Measurements from ENCODE around the gene ARHGAP12.

The ARHGAP12 gene

GRCh38 chr10:31765541-31765940, 163.1 kb downstream of the ARHGAP12 start:
- H3K9me3 ChIP-seq (ENCODE audit: severe bottlenecking): no peaks in the 10 kb centered on the region
- no peak for TF ChIP-seq CTCF (IDR thresholded peaks at IDR 0.05; ENCODE audit: poor library complexity, severe bottlenecking)
- ATAC-seq (ENCODE audit: low read depth) (no peak), DNase-seq (ENCODE audit: low spot score) (no peak)
- H3K27me3 ChIP-seq (ENCODE audit: insufficient read depth, poor library complexity, severe bottlenecking): no peaks in the 10 kb centered on the region
- H3K36me3 ChIP-seq (ENCODE audit: low read depth): no peaks in the 10 kb centered on the region
- no peak overlapping the region for H3K27ac ChIP-seq (ENCODE audit: poor library complexity, severe bottlenecking)
- peaks cover 16% of the 10 kb centered on the region for H3K4me1 ChIP-seq (ENCODE audit: insufficient read depth, poor library complexity, severe bottlenecking)
- H3K4me3 ChIP-seq (ENCODE audit: severe bottlenecking): no peak overlapping the region

- no peak overlapping the region for H3K27ac ChIP-seq (ENCODE audit: poor library complexity, severe bottlenecking)
- no peaks in the 10 kb centered on the region for H3K36me3 ChIP-seq (ENCODE audit: low read depth)
- ATAC-seq (ENCODE audit: low read depth): no peak
- no peak overlapping the region for H3K4me3 ChIP-seq (ENCODE audit: severe bottlenecking)
- no peaks in the 10 kb centered on the region for H3K9me3 ChIP-seq (ENCODE audit: severe bottlenecking)
- no peak for DNase-seq (ENCODE audit: low spot score)
- H3K4me1 ChIP-seq (ENCODE audit: insufficient read depth, poor library complexity, severe bottlenecking): peaks cover 18% of the 10 kb centered on the region
- no peaks in the 10 kb centered on the region for H3K27me3 ChIP-seq (ENCODE audit: insufficient read depth, poor library complexity, severe bottlenecking)
- TF ChIP-seq CTCF (IDR thresholded peaks at IDR 0.05; ENCODE audit: poor library complexity, severe bottlenecking): no peak
These were observed 166.3 kb downstream of the ARHGAP12 start for GRCh38 chr10:31762316-31762715.

GRCh38 chr10:31761156-31761555, 167.5 kb downstream of the ARHGAP12 start:
- H3K27me3 ChIP-seq (ENCODE audit: insufficient read depth, poor library complexity, severe bottlenecking): no peaks in the 10 kb centered on the region
- no peaks in the 10 kb centered on the region for H3K36me3 ChIP-seq (ENCODE audit: low read depth)
- H3K27ac ChIP-seq (ENCODE audit: poor library complexity, severe bottlenecking): peak overlapping the region; percentile 75
- ATAC-seq (ENCODE audit: low read depth) (no peak), DNase-seq (ENCODE audit: low spot score) (no peak)
- H3K4me1 ChIP-seq (ENCODE audit: insufficient read depth, poor library complexity, severe bottlenecking): peaks cover 18% of the 10 kb centered on the region
- no peaks in the 10 kb centered on the region for H3K9me3 ChIP-seq (ENCODE audit: severe bottlenecking)
- TF ChIP-seq CTCF (IDR thresholded peaks at IDR 0.05; ENCODE audit: poor library complexity, severe bottlenecking): no peak
- H3K4me3 ChIP-seq (ENCODE audit: severe bottlenecking): no peak overlapping the region

GRCh38 chr10:31760674-31761081, 168.0 kb downstream of the ARHGAP12 start:
- Histone ChIP-seq H3K4me3 (ENCODE audit: severe bottlenecking) (peak overlapping the region; percentile 1), H3K27ac (ENCODE audit: poor library complexity, severe bottlenecking) (peak overlapping the region; percentile 75), H3K9me3 (ENCODE audit: severe bottlenecking) (no peaks in the 10 kb centered on the region), H3K27me3 (ENCODE audit: insufficient read depth, poor library complexity, severe bottlenecking) (no peaks in the 10 kb centered on the region), H3K4me1 (ENCODE audit: insufficient read depth, poor library complexity, severe bottlenecking) (peaks cover 18% of the 10 kb centered on the region), H3K36me3 (ENCODE audit: low read depth) (no peaks in the 10 kb centered on the region)
- no peak for TF ChIP-seq CTCF (IDR thresholded peaks at IDR 0.05; ENCODE audit: poor library complexity, severe bottlenecking)
- DNase-seq (ENCODE audit: low spot score) (no peak), ATAC-seq (ENCODE audit: low read depth) (no peak)

- Histone ChIP-seq H3K27ac (ENCODE audit: poor library complexity, severe bottlenecking) (peak overlapping the region; percentile 75), H3K4me1 (ENCODE audit: insufficient read depth, poor library complexity, severe bottlenecking) (peaks cover 18% of the 10 kb centered on the region), H3K36me3 (ENCODE audit: low read depth) (no peaks in the 10 kb centered on the region), H3K9me3 (ENCODE audit: severe bottlenecking) (no peaks in the 10 kb centered on the region), H3K27me3 (ENCODE audit: insufficient read depth, poor library complexity, severe bottlenecking) (no peaks in the 10 kb centered on the region), H3K4me3 (ENCODE audit: severe bottlenecking) (peak overlapping the region; percentile 63)
- TF ChIP-seq CTCF (IDR thresholded peaks at IDR 0.05; ENCODE audit: poor library complexity, severe bottlenecking): no peak
- peak; percentile 96 for DNase-seq (ENCODE audit: low spot score)
- peak; percentile 89 for ATAC-seq (ENCODE audit: low read depth)
These were observed 168.6 kb downstream of the ARHGAP12 start for GRCh38 chr10:31759799-31760626.
